GM19023 (cell line): ENCODE data around the gene SLC12A3.

ENCODE experiments used
- ATAC-seq: cut with Tn5 transposase; IDR thresholded peaks from one replicate; pipeline ENCODE4 v1.9.1; 2021; ENCODE audit warnings: mild to moderate bottlenecking, moderate library complexity; ENCODE audit not compliant: unreplicated experiment

SLC12A3 gene

DNA sequence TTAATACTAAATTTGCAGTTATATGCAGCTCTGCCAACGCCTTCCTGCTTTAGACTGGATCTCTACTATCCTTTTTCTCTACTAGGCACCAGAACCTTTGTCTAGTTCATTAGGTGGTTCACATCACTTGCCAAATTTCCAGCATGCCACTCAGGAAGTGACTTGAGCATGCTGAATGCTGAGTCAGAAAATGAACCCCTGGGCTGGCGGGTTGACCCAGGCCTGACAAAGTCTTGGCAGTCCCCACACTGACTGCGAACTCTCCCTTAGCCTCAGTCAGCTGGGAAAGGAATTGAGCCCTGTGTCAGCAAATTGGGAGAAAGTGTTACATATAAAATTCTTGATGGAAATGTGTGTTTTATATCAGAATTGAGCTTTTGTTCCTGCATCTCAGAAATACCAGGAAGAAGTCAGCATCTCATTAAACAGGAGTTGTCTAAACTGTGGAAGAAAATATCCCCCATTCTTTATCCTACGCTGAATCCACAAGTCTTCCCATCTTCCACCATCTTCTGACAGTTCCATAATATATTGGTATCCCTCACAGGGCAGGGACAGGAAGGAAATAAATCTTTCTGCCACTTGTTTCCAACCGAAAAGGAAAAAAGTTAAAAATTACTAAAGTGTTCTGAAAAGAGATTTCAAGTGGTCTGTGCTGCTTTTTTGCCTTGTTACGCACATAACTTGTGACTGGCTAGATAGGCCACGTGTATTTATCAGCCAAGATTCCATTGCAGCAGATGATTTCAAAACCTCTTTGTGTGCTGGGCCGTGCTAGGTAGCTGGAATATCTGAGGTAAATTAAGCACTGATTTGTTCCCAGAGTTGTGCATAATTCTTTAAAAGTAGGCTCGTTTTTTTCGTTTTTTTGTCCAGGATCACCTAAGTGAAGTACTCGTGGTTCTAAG, 16.7 kb upstream of the SLC12A3 start:
- no peak for ATAC-seq

DNA sequence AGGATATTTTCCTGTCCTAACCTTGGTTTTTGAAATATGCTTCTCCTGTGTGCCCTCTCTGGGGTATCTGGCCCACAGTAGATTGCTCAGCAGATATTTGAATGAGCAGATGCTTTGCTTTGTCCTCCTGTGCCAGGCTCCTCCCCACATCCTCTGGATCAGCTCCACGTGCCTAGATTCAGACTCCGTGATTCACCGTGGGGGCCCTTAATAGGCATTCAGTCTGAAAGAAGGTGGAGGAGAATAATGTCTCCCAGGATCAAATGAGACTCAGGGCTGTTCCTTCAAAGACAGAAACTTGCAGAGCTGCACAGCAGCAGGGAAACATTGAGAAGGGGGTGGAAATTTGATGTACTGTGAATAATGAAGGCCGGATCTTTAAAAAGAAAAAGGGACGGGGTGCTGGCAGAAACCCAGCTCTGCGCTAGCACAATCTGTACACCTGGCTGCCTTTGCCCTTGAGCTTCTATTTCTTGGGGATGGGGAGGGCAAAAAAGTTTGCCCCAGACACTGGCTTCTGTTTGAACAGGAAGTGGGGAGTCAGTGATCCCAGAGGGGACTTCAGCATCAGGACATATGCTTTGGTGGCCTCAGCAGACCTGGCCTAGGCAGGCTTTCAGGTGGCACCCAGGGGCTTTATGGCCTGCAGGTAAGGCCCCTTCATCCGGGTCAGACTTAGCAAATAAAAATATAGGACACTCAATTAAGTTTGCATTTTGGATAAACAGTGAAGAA, 15.9 kb upstream of the SLC12A3 start:
- ATAC-seq, result no peak

GRCh38 chr16:56849690-56850680, 15.0 kb upstream of the SLC12A3 start:
- no peak for ATAC-seq

DNA sequence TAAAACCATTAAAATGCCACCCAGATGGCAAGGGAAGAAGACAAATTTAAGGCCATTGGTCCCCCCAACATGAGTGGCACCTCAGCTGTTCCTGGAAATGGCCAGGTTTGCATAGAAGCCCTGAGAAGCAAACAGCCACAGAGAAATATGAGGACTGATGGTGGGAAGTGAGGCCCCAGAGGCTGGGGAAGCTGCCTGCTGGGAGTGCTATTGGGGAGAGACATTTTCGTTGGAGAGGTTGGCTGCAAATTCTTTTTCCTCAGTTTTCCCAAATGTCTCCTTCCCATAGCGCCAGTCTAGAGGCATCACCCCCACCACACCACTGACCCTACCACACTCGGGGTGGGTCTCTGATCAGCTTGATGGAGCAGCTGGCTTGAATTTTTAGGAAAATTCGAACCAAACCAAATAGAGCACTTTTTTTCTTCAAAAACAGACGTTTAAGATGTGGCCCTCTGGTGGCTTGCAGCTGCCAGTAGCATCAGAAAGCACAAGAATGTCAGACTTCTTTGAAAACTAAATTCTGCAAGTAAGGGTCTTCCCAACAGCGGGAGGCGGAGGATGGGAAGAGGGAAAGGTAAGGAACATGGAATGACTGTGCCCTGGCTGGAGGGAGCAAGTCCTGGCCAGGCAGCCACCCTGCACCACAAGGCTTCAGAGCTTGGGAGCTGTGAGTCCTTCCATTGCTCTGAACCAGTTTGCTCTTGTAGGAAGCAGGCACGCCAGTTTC, 13.2 kb upstream of the SLC12A3 start:
- no peak for ATAC-seq

DNA sequence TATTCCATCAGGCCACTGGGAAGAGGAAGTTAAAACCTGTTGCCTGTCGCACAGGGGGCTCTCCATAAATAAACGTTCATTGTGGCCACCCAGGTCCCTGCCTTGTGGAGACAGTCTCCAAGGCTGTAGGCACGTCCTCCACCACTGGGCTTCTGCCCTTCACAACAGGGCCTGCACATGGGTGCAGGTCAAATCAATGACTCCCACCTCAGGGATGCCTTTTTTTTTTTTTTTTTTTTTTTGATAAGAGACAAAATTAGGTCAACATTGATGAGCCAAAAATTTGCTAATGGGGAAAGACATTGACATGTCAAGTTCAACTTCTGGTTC, 12.6 kb upstream of the SLC12A3 start:
- no peak for ATAC-seq

GRCh38 chr16:56852968-56853367, 12.0 kb upstream of the SLC12A3 start:
- ATAC-seq, result no peak

DNA sequence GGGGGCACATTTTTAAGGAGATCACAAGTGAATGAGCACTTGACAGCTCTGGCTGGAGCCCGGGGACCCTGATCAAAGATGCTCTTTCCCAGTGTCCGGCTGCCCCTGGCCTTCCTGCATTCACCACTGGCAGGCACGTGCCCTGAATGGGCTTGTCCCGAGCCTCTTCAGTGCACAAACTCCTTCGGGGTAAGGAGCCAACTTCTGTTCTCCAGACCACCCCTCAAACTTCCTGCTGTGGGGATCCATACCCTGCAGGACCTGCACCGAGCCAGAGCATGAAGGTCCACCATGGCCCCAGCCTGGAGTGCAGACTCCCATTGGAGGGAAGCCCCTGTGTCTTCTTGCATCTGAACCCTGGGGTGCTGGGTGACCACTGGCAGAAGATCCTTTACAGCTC, 9.8 kb upstream of the SLC12A3 start:
- no peak for ATAC-seq

GRCh38 chr16:56855946-56856345, 9.1 kb upstream of the SLC12A3 start:
- no peak for ATAC-seq

DNA sequence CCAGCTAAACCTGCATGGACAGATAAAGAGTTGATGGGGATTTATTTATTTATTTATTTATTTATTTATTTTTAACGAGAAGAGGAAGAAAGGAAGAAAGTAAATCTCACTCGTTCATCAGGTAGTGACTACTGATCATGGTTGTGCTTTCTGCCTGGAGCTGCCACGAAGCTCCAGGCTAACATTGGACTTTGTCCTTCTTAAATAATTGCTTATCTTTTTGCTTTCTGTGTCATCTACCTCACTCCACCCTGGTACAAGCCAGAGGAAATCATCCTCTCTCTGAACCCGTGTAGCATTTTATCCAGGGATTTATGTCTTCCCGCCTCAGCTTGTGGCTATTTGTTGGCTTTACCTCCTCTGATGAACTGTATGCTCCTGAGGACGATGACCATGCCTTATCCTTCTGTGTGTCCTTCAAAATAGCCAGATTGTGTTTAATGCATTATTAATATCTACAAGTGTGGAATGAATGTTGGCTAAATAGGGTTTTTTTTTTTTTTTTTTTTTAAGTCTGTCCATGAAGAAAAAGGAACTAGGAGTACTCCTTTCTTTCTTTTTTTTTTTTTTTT, 8.0 kb upstream of the SLC12A3 start:
- no peak for ATAC-seq

DNA sequence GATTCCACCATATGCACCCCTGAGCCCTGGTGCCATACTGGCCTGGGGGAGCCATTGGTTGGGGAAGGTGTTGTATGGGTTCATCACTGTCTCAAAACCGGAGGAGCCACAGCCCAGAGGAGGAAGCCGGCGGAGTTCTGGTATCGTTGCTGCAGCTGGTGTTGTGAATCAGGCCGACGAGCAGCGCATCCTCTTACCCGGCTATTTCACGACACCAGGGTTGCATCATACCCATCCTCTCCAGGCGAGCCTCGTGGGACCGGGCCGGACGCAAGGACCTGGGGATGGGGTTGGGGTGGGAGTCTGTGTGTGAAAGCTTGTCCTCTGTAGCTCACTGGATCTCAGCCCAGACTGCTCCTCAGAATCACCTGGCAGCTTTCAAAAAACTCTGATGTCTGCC, 6.6 kb upstream of the SLC12A3 start:
- ATAC-seq, result no peak

GRCh38 chr16:56859636-56860035, 5.4 kb upstream of the SLC12A3 start:
- ATAC-seq, result no peak

- ATAC-seq, result peak; percentile 65
Observed at GRCh38 chr16:56860226-56861020, 4.6 kb upstream of the SLC12A3 start.

DNA sequence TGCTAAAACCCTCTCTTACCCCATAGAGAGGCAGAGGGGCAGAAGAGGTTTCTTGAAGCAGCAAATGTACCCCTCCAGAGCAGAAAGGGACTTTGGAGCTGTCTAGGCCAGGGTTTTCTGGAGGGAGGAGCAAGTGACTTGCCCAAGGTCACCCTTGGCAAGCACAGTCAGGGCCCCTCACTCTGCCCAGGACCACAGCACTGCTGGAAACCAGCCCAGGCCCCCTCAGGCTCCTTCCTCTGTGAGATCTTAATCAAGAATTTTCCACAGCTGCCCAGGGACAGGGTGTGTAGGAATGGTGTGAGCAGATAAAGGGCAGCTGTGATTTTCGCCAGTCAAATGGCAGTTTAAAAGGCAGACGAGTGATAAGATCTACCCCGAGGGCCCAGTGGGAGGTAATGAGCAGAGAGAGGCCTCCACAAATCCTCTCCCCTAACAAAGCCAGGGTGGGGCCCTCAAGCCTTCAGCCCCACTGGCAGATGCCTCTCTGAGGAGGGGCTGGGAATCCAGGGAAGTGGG, 3.9 kb upstream of the SLC12A3 start:
- no peak for ATAC-seq

DNA sequence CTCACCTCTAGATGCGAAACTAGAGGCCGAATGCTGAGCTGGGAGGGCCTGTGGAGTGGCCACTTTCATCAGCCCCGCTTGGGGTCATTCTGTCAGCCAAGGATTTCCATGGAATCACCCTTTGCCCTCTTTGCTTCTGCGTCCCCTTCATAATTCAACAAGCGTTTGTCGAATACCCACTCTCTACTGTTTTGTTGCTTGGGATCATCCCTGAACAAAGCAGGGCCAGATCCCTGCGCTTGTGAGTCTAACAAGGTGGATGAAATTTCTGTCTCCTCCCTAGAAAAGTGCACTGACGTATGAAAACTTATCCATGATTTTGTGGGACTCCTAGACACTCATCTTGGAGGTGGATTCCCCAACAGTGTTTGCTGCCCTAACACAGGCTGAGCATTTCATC, 3.3 kb upstream of the SLC12A3 start:
- ATAC-seq, result no peak

DNA sequence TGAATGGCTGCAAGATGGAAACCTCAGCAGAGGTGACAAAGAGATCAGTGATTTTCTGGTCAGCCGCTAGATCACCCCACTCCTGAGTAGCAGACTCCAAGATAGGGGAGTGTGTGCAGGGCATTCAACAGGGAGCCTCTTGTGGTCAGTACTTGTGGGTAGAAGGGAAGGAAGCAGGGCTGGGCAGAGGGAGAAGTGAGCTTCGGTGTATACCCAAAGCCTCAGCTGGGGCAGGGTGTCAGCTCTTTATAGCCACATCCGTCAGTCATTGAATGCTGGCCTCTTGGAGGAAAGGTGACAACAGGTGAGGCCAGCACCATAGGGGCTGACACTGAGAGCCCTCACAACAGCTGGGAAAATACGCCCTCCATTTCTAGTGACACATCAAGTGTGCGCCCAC, 2.2 kb upstream of the SLC12A3 start:
- no peak for ATAC-seq

DNA sequence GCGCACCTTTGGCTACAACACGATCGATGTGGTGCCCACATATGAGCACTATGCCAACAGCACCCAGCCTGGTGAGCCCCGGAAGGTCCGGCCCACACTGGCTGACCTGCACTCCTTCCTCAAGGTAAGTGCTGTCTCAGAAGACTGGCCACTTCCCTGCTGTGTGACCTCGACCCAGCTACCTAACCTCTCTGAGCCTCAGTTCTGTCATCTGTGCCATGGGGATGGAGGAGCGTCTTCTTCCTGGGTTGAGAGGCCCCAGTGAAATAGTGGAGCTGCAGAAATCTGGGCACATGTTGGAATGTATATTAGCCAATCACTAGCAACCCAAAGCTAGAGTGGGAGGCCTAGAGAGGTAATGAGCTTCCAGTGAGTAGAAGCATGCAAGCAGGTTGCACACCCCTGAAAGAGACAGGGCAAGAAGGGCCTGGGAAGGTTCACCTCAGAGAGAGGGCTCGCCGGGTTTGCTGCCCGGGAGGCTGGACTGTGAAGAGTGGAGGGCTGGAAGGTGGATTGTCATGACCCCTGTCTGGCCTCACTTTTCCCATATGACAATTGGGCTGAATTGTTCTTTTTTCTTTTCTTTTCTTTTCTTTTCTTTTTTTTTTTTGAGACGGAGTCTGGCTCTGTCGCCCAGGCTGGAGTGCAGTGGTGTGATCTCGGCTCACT, 521 bp downstream of the SLC12A3 start:
- ATAC-seq, result no peak

GRCh38 chr16:56866955-56867830, 2.2 kb downstream of the SLC12A3 start:
- ATAC-seq, result no peak

DNA sequence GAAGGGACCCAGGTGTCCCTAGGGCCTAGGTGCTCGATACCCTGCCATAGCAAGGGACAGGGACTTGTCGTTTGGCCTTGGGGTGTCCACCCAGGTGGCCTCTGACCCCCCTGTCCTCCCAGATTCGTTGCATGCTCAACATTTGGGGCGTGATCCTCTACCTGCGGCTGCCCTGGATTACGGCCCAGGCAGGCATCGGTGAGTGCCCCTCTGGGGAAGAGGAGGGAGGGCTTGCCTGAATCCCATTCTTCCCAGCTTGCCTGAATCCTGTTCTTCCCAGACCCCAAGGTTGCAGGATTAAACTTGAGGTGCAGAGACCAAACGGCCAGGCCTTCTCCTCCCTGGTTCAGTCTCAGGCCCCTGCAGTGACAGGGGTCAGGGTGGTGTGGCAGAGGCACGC, 3.2 kb downstream of the SLC12A3 start:
- ATAC-seq, result no peak
